Ectodermal cell (in vitro differentiated cells): ENCODE measurements around the gene SLC27A3.

Experiments used
- H3K27ac ChIP-seq: 2 replicates; pipeline ENCODE4 v1.7.0; 2013; ENCODE audit warnings: mild to moderate bottlenecking, low read depth, low read length; ENCODE audit not compliant: insufficient read depth, poor library complexity, severe bottlenecking
- H3K27me3 ChIP-seq: 2 replicates; pipeline ENCODE4 v1.7.0; 2013; ENCODE audit warnings: mild to moderate bottlenecking, low read length; ENCODE audit not compliant: insufficient read depth, control insufficient read depth, poor library complexity, severe bottlenecking
- H3K36me3 ChIP-seq: one replicate; pipeline ENCODE4 v1.7.0; 2013; ENCODE audit warnings: low read length; ENCODE audit not compliant: control insufficient read depth, insufficient read depth
- H3K4me1 ChIP-seq: one replicate; pipeline ENCODE4 v1.7.0; 2013; ENCODE audit warnings: low read length; ENCODE audit not compliant: control insufficient read depth, insufficient read depth
- H3K4me3 ChIP-seq: 2 replicates; pipeline ENCODE4 v1.7.0; 2013; ENCODE audit warnings: low read depth, low read length, control low read depth; ENCODE audit not compliant: insufficient read depth
- H3K9me3 ChIP-seq: 2 replicates; pipeline ENCODE4 v1.7.0; 2013; ENCODE audit warnings: mild to moderate bottlenecking, low read length, moderate library complexity; ENCODE audit not compliant: control insufficient read depth
- WGBS, 2 experiments: methylation state at CpG; one replicate each; pipeline ENCODE4 v1.1.7; 2013; ENCODE audit warnings: missing lambda C conversion rate in 2 of 2; 5-methylcytosine and 5-hydroxymethylcytosine counted together

The SLC27A3 gene

DNA sequence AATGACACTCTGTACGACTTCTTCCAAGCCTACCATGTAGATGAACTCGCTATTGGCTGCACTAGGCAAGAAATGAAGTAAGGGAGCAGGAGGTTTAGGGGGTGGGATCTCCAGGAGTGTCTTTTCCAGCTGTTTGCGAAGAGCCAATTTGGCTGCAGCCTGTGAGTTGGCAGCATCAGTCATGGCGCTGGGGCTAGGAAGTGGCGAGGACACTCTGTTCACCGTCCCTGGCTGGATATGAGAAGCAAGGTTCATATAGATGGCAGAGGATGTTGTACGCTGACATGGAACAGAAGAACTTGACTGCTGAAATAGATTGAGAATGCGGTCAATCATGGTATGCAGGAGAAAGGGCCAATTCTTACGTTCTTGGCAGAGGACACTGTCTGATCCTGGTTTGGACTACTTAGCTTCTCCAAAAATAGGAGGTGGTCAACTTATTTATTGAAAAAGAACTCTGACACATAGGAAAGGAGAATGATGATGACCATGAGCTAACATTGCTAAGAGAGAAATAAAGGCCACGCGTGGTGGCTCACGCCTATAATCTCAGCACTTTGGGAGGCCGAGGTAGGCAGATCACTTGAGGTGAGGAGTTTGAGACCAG lies 41.2 kb downstream of the SLC27A3 start:
- Histone ChIP-seq H3K4me3 (no peak overlapping the region), H3K27me3 (no peaks in the 10 kb centered on the region), H3K27ac (no peak overlapping the region), H3K4me1 (no peaks in the 10 kb centered on the region), H3K36me3 (peaks cover 40% of the 10 kb centered on the region), H3K9me3 (no peaks in the 10 kb centered on the region)
- WGBS, 2 experiments, result 96 to 97% methylated on average over 13 of the region's 13 CpGs

DNA sequence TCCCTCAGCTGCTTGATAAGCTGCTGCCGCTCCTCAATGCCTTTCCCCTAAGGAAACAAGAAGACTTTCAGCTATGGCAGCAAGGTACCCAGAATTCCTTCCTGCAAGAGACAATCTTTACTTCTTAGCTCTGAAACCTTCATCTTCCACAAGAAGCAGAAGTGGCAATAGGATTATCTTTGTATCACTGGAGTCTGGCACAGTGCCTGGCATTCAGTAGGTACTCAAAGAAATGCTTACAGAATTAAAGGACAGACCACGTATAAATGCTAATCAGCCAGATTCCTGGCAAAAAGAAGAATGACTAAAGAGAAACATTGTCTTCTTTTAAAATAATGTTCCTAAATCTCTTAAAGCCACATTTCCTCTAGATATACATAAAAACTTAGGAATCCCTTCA lies 43.7 kb downstream of the SLC27A3 start:
- Histone ChIP-seq H3K36me3 (peaks cover 25% of the 10 kb centered on the region), H3K27me3 (no peaks in the 10 kb centered on the region), H3K4me3 (no peak overlapping the region), H3K4me1 (no peaks in the 10 kb centered on the region), H3K27ac (no peak overlapping the region), H3K9me3 (no peaks in the 10 kb centered on the region)
- 96 to 98% methylated on average over 2 of the region's 2 CpGs for WGBS, 2 experiments

- no peaks in the 10 kb centered on the region for H3K27me3 ChIP-seq
- no peak overlapping the region for H3K4me3 ChIP-seq
- peaks cover 15% of the 10 kb centered on the region for H3K36me3 ChIP-seq
- H3K9me3 ChIP-seq, result no peaks in the 10 kb centered on the region
- 92 to 96% methylated on average over 4 to 6 of the region's 6 CpGs for WGBS, 2 experiments
- H3K4me1 ChIP-seq, result no peaks in the 10 kb centered on the region
- no peak overlapping the region for H3K27ac ChIP-seq
These were observed 52.2 kb downstream of the SLC27A3 start for GRCh38 chr1:153827168-153827964.
